Type B pancreatic cell (in vitro differentiated cells): ENCODE measurements around the gene CEP112. TPM values are rescaled to one million over a fixed set of nuclear protein-coding genes. Genes with fewer than 3 reads are reported as not detected.

Experiments used
- DNase-seq: peaks from one replicate; pipeline ENCODE4 v3.0.0; 2021; ENCODE audit warnings: mixed read lengths; ENCODE audit not compliant: unreplicated experiment; ENCODE audit errors: extremely low spot score
- H3K27ac Mint-ChIP-seq: 2 replicates; pipeline ENCODE4 v1.8.0; 2021; ENCODE audit warnings: mild to moderate bottlenecking, mixed read lengths
- H3K27me3 Mint-ChIP-seq: 2 replicates; pipeline ENCODE4 v1.8.0; 2021; ENCODE audit warnings: mixed read lengths
- H3K36me3 Mint-ChIP-seq: 2 replicates; pipeline ENCODE4 v1.8.0; 2021; ENCODE audit warnings: mixed read lengths
- H3K4me1 Mint-ChIP-seq: one replicate; pipeline ENCODE4 v1.8.0; 2021; ENCODE audit warnings: mixed read lengths; ENCODE audit not compliant: unreplicated experiment
- H3K4me3 Mint-ChIP-seq: 2 replicates; pipeline ENCODE4 v1.8.0; 2021; ENCODE audit warnings: mild to moderate bottlenecking, mixed read lengths
- H3K9me3 Mint-ChIP-seq: 2 replicates; pipeline ENCODE4 v1.8.0; 2021; ENCODE audit warnings: mixed read lengths
- total RNA-seq: library from RNA; stranded (reverse); gene quantifications from 2 replicates; pipeline ENCODE4 v1.2.1, GENCODE V29; 2021; ENCODE audit warnings: low replicate concordance
- TF ChIP-seq, protein P1 (sequence below): fragments of 200-600 bp; sonication (generic); conservative IDR thresholded peaks from 2 replicates; pipeline ENCODE4 v1.5.0; 2021; ENCODE audit warnings: antibody characterized with exemption, mild to moderate bottlenecking

CEP112 gene
- total RNA-seq, 1 donor from 2014 or later = 18.0 TPM

DNA sequence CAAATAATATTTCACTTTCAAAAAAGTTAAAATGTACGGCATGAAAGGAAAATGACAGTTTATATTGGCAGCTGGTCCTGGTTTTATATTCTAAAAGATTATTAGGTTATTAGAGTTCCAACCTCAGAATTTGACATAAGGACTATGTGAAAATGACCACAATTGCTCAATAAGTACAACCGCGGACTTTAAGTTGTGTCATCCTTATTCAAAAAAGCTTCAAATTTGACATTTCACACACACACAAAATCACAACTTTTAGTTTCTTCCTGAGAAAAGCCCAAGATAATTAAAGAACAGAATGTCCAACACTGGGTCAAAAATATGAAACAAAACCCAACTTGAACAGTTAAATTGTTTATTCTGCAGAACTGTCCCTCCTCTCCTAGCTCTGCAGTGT is 497.3 kb downstream of the CEP112 start:
- H3K4me3 Mint-ChIP-seq = no peak overlapping the region
- H3K36me3 Mint-ChIP-seq = no peaks in the 10 kb centered on the region
- H3K9me3 Mint-ChIP-seq = no peaks in the 10 kb centered on the region
- H3K4me1 Mint-ChIP-seq = peaks cover 37% of the 10 kb centered on the region
- TF ChIP-seq, protein P1, sequence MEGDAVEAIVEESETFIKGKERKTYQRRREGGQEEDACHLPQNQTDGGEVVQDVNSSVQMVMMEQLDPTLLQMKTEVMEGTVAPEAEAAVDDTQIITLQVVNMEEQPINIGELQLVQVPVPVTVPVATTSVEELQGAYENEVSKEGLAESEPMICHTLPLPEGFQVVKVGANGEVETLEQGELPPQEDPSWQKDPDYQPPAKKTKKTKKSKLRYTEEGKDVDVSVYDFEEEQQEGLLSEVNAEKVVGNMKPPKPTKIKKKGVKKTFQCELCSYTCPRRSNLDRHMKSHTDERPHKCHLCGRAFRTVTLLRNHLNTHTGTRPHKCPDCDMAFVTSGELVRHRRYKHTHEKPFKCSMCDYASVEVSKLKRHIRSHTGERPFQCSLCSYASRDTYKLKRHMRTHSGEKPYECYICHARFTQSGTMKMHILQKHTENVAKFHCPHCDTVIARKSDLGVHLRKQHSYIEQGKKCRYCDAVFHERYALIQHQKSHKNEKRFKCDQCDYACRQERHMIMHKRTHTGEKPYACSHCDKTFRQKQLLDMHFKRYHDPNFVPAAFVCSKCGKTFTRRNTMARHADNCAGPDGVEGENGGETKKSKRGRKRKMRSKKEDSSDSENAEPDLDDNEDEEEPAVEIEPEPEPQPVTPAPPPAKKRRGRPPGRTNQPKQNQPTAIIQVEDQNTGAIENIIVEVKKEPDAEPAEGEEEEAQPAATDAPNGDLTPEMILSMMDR = no peak
- no peaks in the 10 kb centered on the region for H3K27me3 Mint-ChIP-seq
- DNase-seq = no peak
- no peak overlapping the region for H3K27ac Mint-ChIP-seq

DNA sequence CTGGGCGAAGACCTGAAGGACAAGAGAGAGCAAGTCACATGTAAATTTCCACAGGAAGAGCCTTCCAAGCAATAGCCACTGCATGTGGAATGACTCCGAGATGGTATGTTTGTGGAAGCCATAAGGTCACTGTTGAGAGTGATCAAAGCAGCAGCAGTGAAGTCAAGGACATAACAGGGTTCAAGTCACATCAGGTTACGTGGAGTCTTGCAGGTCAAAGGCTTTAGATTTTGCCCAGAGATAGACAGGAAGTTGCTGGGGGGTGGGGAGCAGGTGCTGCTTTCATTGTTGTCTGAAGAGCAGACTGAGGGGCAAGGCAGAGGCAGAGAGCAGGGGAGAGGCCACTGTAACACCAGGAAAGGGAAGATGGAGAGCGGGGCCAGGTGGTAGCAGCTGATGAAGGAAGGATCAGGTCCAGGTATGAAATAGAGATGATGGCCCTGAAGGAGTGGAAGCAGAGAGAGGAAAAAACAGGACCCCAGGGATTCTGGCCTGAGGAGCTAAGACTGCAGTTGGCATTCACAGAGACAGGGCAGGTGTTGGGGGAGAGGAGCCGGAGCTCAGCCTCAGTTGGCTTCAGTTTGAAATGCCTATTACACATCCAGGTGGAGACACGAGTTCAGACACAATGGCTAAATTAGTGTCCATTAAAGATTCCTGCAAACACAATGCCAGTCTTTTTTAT is 501.2 kb downstream of the CEP112 start:
- Mint-ChIP-seq H3K27me3 (no peaks in the 10 kb centered on the region), H3K4me3 (no peak overlapping the region), H3K36me3 (no peaks in the 10 kb centered on the region), H3K4me1 (peaks cover 7% of the 10 kb centered on the region), H3K27ac (no peak overlapping the region), H3K9me3 (no peaks in the 10 kb centered on the region)
- TF ChIP-seq, protein P1 = no peak
- DNase-seq = no peak

DNA sequence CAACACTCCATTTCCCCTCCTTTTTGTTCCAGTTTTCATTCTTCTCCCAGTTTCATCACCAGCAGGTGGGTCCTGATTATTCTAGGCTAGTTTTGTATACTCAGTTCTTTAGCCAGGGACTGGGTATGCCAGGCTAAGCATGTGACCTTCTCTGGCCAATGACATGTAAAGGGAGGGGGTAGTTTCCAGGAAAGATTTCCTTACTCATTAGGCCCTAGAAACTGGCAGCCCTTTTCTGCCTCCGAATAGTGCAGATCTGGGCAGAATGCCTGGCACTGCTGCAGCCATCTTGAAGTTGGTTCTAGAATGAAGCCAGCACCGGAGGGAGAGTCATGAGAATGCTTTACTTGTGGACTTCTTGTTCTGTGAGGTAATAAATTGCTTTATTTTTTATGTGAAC is 503.6 kb downstream of the CEP112 start:
- Mint-ChIP-seq H3K4me1 (peaks cover 7% of the 10 kb centered on the region), H3K36me3 (no peaks in the 10 kb centered on the region), H3K4me3 (no peak overlapping the region), H3K9me3 (no peaks in the 10 kb centered on the region), H3K27me3 (no peaks in the 10 kb centered on the region), H3K27ac (no peak overlapping the region)
- TF ChIP-seq, protein P1 = no peak
- DNase-seq = no peak

DNA sequence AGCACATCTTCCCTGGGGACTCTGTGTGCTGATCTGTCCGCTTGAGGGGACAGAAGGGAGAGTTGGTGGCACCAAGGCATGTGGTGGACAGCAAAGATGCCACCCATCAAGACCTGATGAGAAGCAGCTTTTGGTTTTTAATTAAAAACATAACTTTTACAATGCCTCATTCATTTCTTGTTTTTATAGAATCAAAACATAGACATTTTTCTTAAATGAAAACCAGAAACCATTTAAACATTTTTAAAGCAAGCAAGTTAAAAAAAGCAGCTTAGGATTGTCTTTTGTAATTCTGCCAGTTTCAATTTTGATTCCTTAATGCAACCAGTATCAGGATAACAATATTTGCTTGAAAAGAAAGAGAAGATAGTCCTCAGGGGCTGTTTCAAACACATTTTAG is 506.8 kb downstream of the CEP112 start:
- no peaks in the 10 kb centered on the region for H3K9me3 Mint-ChIP-seq
- peaks cover 3% of the 10 kb centered on the region for H3K36me3 Mint-ChIP-seq
- H3K4me3 Mint-ChIP-seq = no peak overlapping the region
- DNase-seq = no peak
- H3K27me3 Mint-ChIP-seq = no peaks in the 10 kb centered on the region
- no peak overlapping the region for H3K27ac Mint-ChIP-seq
- TF ChIP-seq, protein P1 = no peak
- H3K4me1 Mint-ChIP-seq = no peaks in the 10 kb centered on the region

DNA sequence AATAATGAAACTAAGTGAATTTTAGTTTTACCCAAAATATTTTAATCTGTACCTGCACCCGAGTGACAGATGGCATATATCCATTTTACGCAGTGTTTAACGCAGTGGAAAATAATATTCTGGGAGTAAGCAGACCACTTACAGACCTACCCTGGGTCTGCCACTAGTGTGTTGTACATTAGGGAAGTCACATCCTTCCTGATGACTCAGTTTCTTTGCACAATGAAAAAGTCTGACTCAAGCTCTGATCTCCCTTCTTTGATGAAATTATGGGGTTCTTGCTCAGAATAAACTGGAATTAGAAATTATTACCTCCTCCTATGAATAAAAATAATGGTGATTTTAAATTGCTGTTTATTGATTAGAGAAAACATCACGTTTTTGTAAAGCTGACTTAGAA is 507.3 kb downstream of the CEP112 start:
- TF ChIP-seq, protein P1 = no peak
- Mint-ChIP-seq H3K27ac (no peak overlapping the region), H3K36me3 (peaks cover 3% of the 10 kb centered on the region), H3K4me1 (no peaks in the 10 kb centered on the region), H3K27me3 (no peaks in the 10 kb centered on the region), H3K9me3 (no peaks in the 10 kb centered on the region), H3K4me3 (no peak overlapping the region)
- no peak for DNase-seq
